ENCODE measurements around the gene TXNDC5.

GRCh38 chr6:7866526-7866925 is 44.1 kb downstream of the TXNDC5 start:
- no peak for TF ChIP-seq CTCF (IDR thresholded peaks at IDR 0.05)
- TF ChIP-seq POLR2A (IDR thresholded peaks at IDR 0.05): no peak

Measured in upper lobe of left lung (tissue), 4 donors.